Endothelial cell of umbilical vein (primary cell): Measurements from ENCODE around the gene FHIT. TPM values are rescaled to one million over a fixed set of nuclear protein-coding genes. Genes with fewer than 3 reads are reported as not detected.
"Not testable (repeated sequence)": the region's sequence is repeated elsewhere in the genome, so short reads cannot be mapped to it uniquely, and the experiment has no call there.

Source experiments
- BruUV-seq: library from RNA; stranded (reverse); fragments of 400-500 nt; replicated peaks from 2 replicates; lab custom pipeline; 2021; lab: Mats Ljungman, UMichigan
- CTCF ChIA-PET: fragments of 300-600, 350-600 bp; sonication (Branson Sonifier 250); formaldehyde crosslinking; loops from one replicate; lab custom pipeline; 2021; ENCODE audit warnings: antibody characterized with exemption, inconsistent platforms; lab: Charles Lee
- POLR2A ChIA-PET: fragments of 300-600, 350-600 bp; sonication (Branson Sonifier 250); formaldehyde crosslinking; loops from one replicate; lab custom pipeline; 2021; ENCODE audit warnings: antibody characterized with exemption, inconsistent platforms; lab: Charles Lee
- DNase-seq: peaks from one replicate; pipeline ENCODE4 v3.0.0-alpha.2; 2011; ENCODE audit warnings: low read depth, low spot score
- FAIRE-seq: peaks from 2 replicates; lab custom pipeline; 2011; peaks lifted over from hg19 to GRCh38; lab: Jason Lieb, UNC
- H2AFZ ChIP-seq: 2 replicates; pipeline ENCODE4 v1.6.0; 2012; ENCODE audit warnings: low read depth, low read length, control low read depth, inconsistent platforms
- H3K27ac ChIP-seq: 2 replicates; pipeline ENCODE4 v1.5.1; 2011; ENCODE audit warnings: low read depth, mild to moderate bottlenecking, control low read depth, low read length, moderate library complexity; ENCODE audit not compliant: insufficient read depth
- H3K27me3 ChIP-seq, 2 experiments: 2 replicates each; pipeline versions ENCODE4 v1.6.0 to v1.6.1; 2011; ENCODE audit warnings: low read length in 2 of 2, mixed read lengths in 1 of 2; ENCODE audit not compliant: control insufficient read depth in 2 of 2, insufficient read depth in 2 of 2
- H3K36me3 ChIP-seq, 2 experiments: 2 replicates in 1 of 2; 3 replicates in 1 of 2; pipeline ENCODE4 v1.5.1; 2011; ENCODE audit warnings: low read length in 2 of 2, mild to moderate bottlenecking in 1 of 2, moderate library complexity in 1 of 2; ENCODE audit not compliant: control insufficient read depth in 2 of 2, insufficient read depth in 2 of 2; ENCODE audit errors: extremely low read depth in 1 of 2
- H3K4me1 ChIP-seq: 3 replicates; pipeline ENCODE4 v1.5.1; 2011; ENCODE audit warnings: mild to moderate bottlenecking, low read length; ENCODE audit not compliant: control insufficient read depth, insufficient read depth; ENCODE audit errors: extremely low read depth
- H3K4me2 ChIP-seq: 2 replicates; pipeline ENCODE4 v1.6.1; 2011; ENCODE audit warnings: low read length, control low read depth, mixed read lengths; ENCODE audit not compliant: insufficient read depth
- H3K4me3 ChIP-seq, 3 experiments: fragments of 200-600 bp in 1 of 3; sonication (generic), shearing (Covaris generic) in 1 of 3; replicated peaks in 1 of 3; 2 replicates each; pipeline ENCODE4 v1.5.1; 2011 to 2016; ENCODE audit warnings: control low read depth in 3 of 3, low read length in 3 of 3, mild to moderate bottlenecking in 2 of 3, inconsistent platforms in 1 of 3, low read depth in 1 of 3, moderate library complexity in 1 of 3; ENCODE audit not compliant: insufficient read depth in 1 of 3
- H3K79me2 ChIP-seq: 2 replicates; pipeline ENCODE4 v1.6.0; 2012; ENCODE audit warnings: low read length, inconsistent platforms; ENCODE audit not compliant: control insufficient read depth, insufficient read depth
- H3K9ac ChIP-seq: replicated peaks from 2 replicates; pipeline ENCODE3; 2011; ENCODE audit warnings: low read length, control low read depth; ENCODE audit not compliant: insufficient read depth; ENCODE audit errors: extremely low read depth
- H3K9me1 ChIP-seq: replicated peaks from 3 replicates; pipeline ENCODE4 v1.6.0; 2011; ENCODE audit warnings: mild to moderate bottlenecking, low read length; ENCODE audit not compliant: control insufficient read depth, insufficient read depth; ENCODE audit errors: extremely low read depth
- H3K9me3 ChIP-seq: replicated peaks from 2 replicates; pipeline ENCODE4 v1.5.1; 2012; ENCODE audit warnings: low read length, inconsistent platforms; ENCODE audit not compliant: control insufficient read depth, insufficient read depth
- H4K20me1 ChIP-seq: replicated peaks from 2 replicates; pipeline ENCODE3; 2011; ENCODE audit warnings: mild to moderate bottlenecking, low read length; ENCODE audit not compliant: control insufficient read depth, insufficient read depth; ENCODE audit errors: extremely low read depth
- CTCF ChIP-seq, 2 donors: IDR thresholded peaks; 1 replicate in 1 of 2; 2 replicates in 1 of 2; pipeline ENCODE4 v1.5.1; 2011; ENCODE audit warnings: low read length in 2 of 2, mild to moderate bottlenecking in 2 of 2, moderate library complexity in 2 of 2, control low read depth in 1 of 2, inconsistent platforms in 1 of 2, low read depth in 1 of 2; ENCODE audit not compliant: insufficient read depth in 1 of 2; ENCODE audit errors: extremely low read depth in 1 of 2
- EZH2 ChIP-seq: IDR thresholded peaks from 2 replicates; pipeline ENCODE4 v1.6.1; 2012; ENCODE audit warnings: borderline replicate concordance, low read depth, mild to moderate bottlenecking, moderate library complexity, low read length, inconsistent platforms; ENCODE audit not compliant: severe bottlenecking
- FOS ChIP-seq: IDR thresholded peaks from 2 replicates; pipeline ENCODE4 v1.6.1; 2011; ENCODE audit warnings: mild to moderate bottlenecking, low read length, moderate library complexity, borderline replicate concordance; ENCODE audit not compliant: insufficient read depth
- GATA2 ChIP-seq: IDR thresholded peaks from 2 replicates; pipeline ENCODE4 v1.7.0; 2011; ENCODE audit warnings: low read depth, mild to moderate bottlenecking, moderate library complexity, mixed read lengths, low read length; ENCODE audit not compliant: insufficient read length, insufficient read depth
- JUN ChIP-seq: IDR thresholded peaks from 2 replicates; pipeline ENCODE4 v1.6.1; 2011; ENCODE audit warnings: borderline replicate concordance, low read depth; ENCODE audit not compliant: insufficient read length, insufficient read depth
- MAX ChIP-seq: IDR thresholded peaks from 2 replicates; pipeline ENCODE4 v1.6.1; 2011; ENCODE audit not compliant: insufficient read depth, insufficient read length
- MYC ChIP-seq: IDR thresholded peaks from one replicate; pipeline ENCODE4 v1.6.1; 2011; ENCODE audit warnings: mild to moderate bottlenecking, low read depth, low read length
- POLR2A ChIP-seq: IDR thresholded peaks from 2 replicates; pipeline ENCODE4 v1.6.1; 2012; ENCODE audit warnings: low read depth, mild to moderate bottlenecking, control low read depth, low read length
- POLR2AphosphoS5 ChIP-seq: IDR thresholded peaks from 2 replicates; pipeline ENCODE4 v1.6.1; 2012; ENCODE audit warnings: low read depth, mild to moderate bottlenecking, control low read depth, low read length, moderate library complexity; ENCODE audit not compliant: insufficient read depth
- dilution Hi-C: fragments of 300-500 bp; cut with MboI; formaldehyde crosslinking; loops from one replicate; pipeline ENCODE4 v1.15.0; 2019; ENCODE audit warnings: low sequenced_read_pairs; ENCODE audit not compliant: extremely low pct_ligation_motif_present
- intact Hi-C: fragments of 100-400 bp; cut with micrococcal nuclease; formaldehyde crosslinking; loops from one replicate; pipeline ENCODE4 v1.10.0; 2022
- polyA plus RNA-seq, 4 experiments: library from polyadenylated mRNA; depleted of rRNA in 3 of 4; stranded (reverse) in 3 of 4; unstranded in 1 of 4; fragments of >200 nt; gene quantifications; 2 replicates each; pipeline versions ENCODE4 v1.2.1 to v1.2.3, GENCODE V29; 2011 to 2012; ENCODE audit warnings: missing spikeins in 1 of 4
- total RNA-seq: library from RNA; stranded (reverse); gene quantifications from 2 replicates; pipeline ENCODE4 v1.2.3, GENCODE V29; 2021

FHIT gene
- total and polyA plus RNA-seq, 2 donors (not counting 3 experiments of a cell fraction or from before 2014, with no cell fraction given): 0.47 to 2.2 TPM

- dilution Hi-C loops (no loop called here), intact Hi-C loops (no loop called here)
- Histone ChIP-seq H4K20me1 (no peaks in the 10 kb centered on the region), H3K4me2 (no peak overlapping the region), H3K9me1 (no peaks in the 10 kb centered on the region), H3K79me2 (no peaks in the 10 kb centered on the region), H3K27me3 (no peaks in the 10 kb centered on the region), H3K36me3 (no peaks in the 10 kb centered on the region), H3K4me1 (no peaks in the 10 kb centered on the region), H3K9ac (no peak overlapping the region), H3K9me3 (no peaks in the 10 kb centered on the region), H3K27ac (no peak overlapping the region), H3K4me3 (no peak overlapping the region), H2AFZ (no peak overlapping the region)
- no peak for DNase-seq
- no TSS peak for BruUV-seq
- no peak for FAIRE-seq
- ChIA-PET POLR2A (no interaction called here), CTCF (no interaction called here)
- TF ChIP-seq EZH2 (no peak), POLR2A (no peak), MAX (no peak), FOS (no peak), POLR2AphosphoS5 (no peak), MYC (no peak), CTCF (IDR thresholded peaks at IDR 0.05; ENCODE audit: extremely low read depth in 1 of 2, insufficient read depth in 1 of 2, low read depth in 1 of 2, low read length in 2 of 2) (no peak), JUN (no peak), GATA2 (no peak)
Observed at GRCh38 chr3:59803268-59803667, 1448.0 kb downstream of the FHIT start.

- H3K4me3 ChIP-seq, H3K9ac ChIP-seq, H3K9me3 ChIP-seq, H3K4me1 ChIP-seq, H4K20me1 ChIP-seq, H3K27ac ChIP-seq, H3K79me2 ChIP-seq, H3K36me3 ChIP-seq, dilution Hi-C loops, H3K9me1 ChIP-seq, POLR2A ChIA-PET, FAIRE-seq, H3K4me2 ChIP-seq, CTCF ChIA-PET, H2AFZ ChIP-seq, intact Hi-C loops, BruUV-seq, DNase-seq, H3K27me3 ChIP-seq: not testable (repeated sequence)
Observed at GRCh38 chr3:59802453-59802852, 1448.8 kb downstream of the FHIT start.
